Left lung (tissue), 10 donors: Measurements from ENCODE around the gene GSTA3. TPM values are rescaled to one million over a fixed set of nuclear protein-coding genes. Genes with fewer than 3 reads are reported as not detected.

ENCODE experiments used
- ATAC-seq: fragments of 200-7000 bp; cut with Tn5 transposase; one replicate; pipeline ENCODE4 v1.9.1; 2020; ENCODE audit warnings: moderate library complexity
- DNase-seq, 4 donors: peaks; one replicate each; pipeline ENCODE4 v3.0.0-alpha.2; 2013 to 2020
- H3K27ac ChIP-seq, 2 donors: fragments of 200-600 bp; sonication (generic) in 1 of 2; one replicate each; pipeline versions ENCODE4 v1.5.0 to v1.8.0; 2020 to 2021
- H3K27me3 ChIP-seq, 2 donors: fragments of 200-600 bp; sonication (generic) in 1 of 2; one replicate each; pipeline versions ENCODE4 v1.5.0 to v1.8.0; 2020 to 2021
- H3K36me3 ChIP-seq, 2 donors: fragments of 200-600 bp; sonication (generic) in 1 of 2; one replicate each; pipeline versions ENCODE4 v1.5.0 to v1.8.0; 2020 to 2021
- H3K4me1 ChIP-seq, 2 donors: fragments of 200-600 bp; one replicate each; pipeline ENCODE4 v1.8.0; 2021
- H3K4me3 ChIP-seq, 2 donors: fragments of 200-600 bp; sonication (generic) in 1 of 2; one replicate each; pipeline versions ENCODE4 v1.5.0 to v1.8.0; 2020 to 2021; ENCODE audit warnings: mild to moderate bottlenecking in 1 of 2
- H3K9me3 ChIP-seq, 2 donors: fragments of 200-600 bp; sonication (generic) in 1 of 2; one replicate each; pipeline versions ENCODE4 v1.5.0 to v1.8.0; 2020 to 2021
- intact Hi-C, 2 donors: fragments of 100-400 bp; cut with DNase I; formaldehyde crosslinking; loops; one replicate each; pipeline versions ENCODE4 v1.11.2 to v1.14.2; 2022
- polyA plus RNA-seq, 6 donors: library from polyadenylated mRNA; unstranded; fragments of 120-200 nt; gene quantifications; one replicate each; pipeline ENCODE4 v1.2.1, GENCODE V29; 2013; ENCODE audit not compliant: insufficient read length in 6 of 6
- total RNA-seq, 2 donors: library from RNA; stranded (reverse); fragmentation: NEBNext Ultra II Directional; extraction: Animal tissue kit (Norgen Biotek cat#: 25700); gene quantifications; one replicate each; pipeline ENCODE4 v1.2.1, GENCODE V29; 2021
- TF ChIP-seq, protein P1 (sequence below), 2 donors: fragments of 200-600 bp; sonication (generic) in 1 of 2; IDR thresholded peaks; one replicate each; pipeline versions ENCODE4 v1.5.0 to v1.8.0; 2021; ENCODE audit warnings: antibody characterized with exemption in 2 of 2
- donor health status: DM: no; HTN: yes; CAD: no.
- donor health status: DM: no; HTN: no; CAD: no.

Gene GSTA3
- total and polyA plus RNA-seq, 8 donors: 0.20 to 1.9 (median 1.0) TPM; not detected in 1

DNA sequence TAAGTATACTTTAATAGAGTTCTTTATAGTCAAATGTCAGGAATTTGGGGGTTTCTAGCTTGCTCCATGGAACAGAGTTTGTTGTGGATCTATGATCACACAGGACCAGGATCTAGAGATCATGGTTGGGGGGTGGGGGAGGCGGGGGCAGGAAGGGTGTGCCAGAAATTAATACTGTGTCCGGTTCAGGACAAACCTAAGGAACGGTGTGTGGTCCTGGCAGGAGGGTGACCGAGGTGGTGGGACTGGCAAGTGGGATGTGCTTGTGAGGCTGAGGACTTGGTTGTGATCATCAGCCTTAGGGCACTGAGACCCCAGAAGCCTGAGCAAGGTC, 27.9 kb downstream of the GSTA3 start:
- no peak for ATAC-seq
- intact Hi-C loops: no loop called here
- TF ChIP-seq, protein P1, sequence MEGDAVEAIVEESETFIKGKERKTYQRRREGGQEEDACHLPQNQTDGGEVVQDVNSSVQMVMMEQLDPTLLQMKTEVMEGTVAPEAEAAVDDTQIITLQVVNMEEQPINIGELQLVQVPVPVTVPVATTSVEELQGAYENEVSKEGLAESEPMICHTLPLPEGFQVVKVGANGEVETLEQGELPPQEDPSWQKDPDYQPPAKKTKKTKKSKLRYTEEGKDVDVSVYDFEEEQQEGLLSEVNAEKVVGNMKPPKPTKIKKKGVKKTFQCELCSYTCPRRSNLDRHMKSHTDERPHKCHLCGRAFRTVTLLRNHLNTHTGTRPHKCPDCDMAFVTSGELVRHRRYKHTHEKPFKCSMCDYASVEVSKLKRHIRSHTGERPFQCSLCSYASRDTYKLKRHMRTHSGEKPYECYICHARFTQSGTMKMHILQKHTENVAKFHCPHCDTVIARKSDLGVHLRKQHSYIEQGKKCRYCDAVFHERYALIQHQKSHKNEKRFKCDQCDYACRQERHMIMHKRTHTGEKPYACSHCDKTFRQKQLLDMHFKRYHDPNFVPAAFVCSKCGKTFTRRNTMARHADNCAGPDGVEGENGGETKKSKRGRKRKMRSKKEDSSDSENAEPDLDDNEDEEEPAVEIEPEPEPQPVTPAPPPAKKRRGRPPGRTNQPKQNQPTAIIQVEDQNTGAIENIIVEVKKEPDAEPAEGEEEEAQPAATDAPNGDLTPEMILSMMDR (IDR thresholded peaks at IDR 0.05): no peak
- H3K36me3 ChIP-seq: no peaks in the 10 kb centered on the region
- H3K27me3 ChIP-seq: no peaks in the 10 kb centered on the region
- peak overlapping the region; percentile 32 to 45 for H3K4me3 ChIP-seq
- H3K4me1 ChIP-seq: peaks cover 0 to 7% of the 10 kb centered on the region in 2 donors
- DNase-seq: no peak
- H3K27ac ChIP-seq: no peak overlapping the region
- H3K9me3 ChIP-seq: no peaks in the 10 kb centered on the region

DNA sequence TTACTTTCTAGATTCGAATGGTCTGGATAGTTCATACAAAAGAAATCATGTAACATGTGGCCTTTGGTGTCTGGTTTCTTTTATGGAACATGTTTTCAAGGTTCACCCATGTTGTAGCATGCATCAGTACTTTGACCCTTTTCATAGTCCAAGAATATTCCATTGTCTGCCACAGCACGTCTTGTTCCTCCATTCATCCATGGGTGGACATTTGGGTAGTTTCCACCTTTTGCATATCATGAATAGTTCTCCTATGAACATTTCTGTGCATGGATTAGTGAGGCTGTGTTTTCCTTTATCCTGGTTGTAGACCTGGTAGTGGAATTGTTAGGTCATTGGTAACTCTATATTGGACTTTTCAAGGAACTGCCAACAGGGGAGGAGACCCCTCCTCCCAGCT, 31.7 kb downstream of the GSTA3 start:
- DNase-seq (no peak), ATAC-seq (no peak)
- intact Hi-C loops: no loop called here
- Histone ChIP-seq H3K27ac (no peak overlapping the region), H3K36me3 (no peaks in the 10 kb centered on the region), H3K27me3 (no peaks in the 10 kb centered on the region), H3K4me3 (no peak overlapping the region), H3K9me3 (no peaks in the 10 kb centered on the region), H3K4me1 (peaks cover 0 to 7% of the 10 kb centered on the region in 2 donors)
- TF ChIP-seq, protein P1 (IDR thresholded peaks at IDR 0.05): no peak

DNA sequence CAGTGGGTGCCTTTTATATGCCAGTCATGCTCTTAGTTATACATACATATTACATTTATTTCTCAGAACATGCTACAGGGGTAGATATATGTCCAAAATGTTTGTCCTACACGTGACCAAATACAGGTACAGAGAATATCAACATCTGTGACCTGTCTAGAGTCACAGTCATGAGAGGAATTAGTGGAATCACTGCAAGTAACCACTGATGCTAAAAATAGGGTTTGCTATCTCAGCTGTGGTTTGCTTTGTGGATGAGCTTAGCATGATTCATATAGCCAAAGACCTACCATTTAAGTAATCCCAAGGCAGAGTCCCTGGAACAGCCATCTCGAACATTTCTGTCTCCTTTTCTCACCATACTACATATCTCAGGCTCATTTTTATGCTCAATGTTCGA, 32.3 kb downstream of the GSTA3 start:
- intact Hi-C loops: no loop called here
- TF ChIP-seq, protein P1 (IDR thresholded peaks at IDR 0.05): no peak
- peak; percentile 28 for ATAC-seq

DNA sequence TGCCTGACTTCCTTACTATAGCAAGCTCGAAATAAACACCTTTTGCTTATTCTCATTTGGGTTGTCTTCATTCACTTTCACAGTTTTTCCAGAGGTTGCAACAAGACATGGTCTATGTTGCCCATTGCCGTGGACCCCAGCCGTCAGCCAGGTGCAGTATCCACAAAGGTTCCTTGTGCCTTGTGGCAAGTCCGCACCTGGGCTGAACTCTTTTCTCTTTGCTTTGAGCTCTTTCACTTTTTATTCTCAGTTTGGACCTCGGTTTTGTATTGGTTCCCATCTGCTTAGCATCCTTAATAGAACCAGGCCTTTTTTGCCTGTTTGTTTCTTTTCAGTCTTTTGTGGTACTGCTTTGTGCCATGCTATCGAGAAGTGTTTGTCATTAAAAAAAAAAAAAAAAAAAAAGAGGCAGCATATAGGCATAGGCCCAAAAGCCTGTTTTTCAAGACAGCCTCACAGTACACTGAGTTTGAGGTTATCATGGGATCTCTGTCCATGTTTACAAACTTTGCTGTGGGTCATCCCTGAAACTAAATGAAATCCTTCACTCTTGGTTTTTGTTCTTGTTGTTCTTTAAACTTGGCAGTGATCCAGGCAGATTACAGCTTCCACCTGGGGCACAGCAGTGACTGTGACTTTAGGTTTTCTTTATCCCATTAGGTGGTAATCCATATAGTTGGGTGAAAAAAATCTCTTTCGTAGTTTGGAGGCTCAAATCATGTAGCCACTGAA, 33.3 kb downstream of the GSTA3 start:
- intact Hi-C loops: no loop called here
- ATAC-seq: no peak
- no peak for DNase-seq

More for the DNA sequence above, 32.3 kb downstream of the GSTA3 start:
- H3K36me3 ChIP-seq: no peaks in the 10 kb centered on the region
- DNase-seq: no peak
- no peak overlapping the region for H3K4me3 ChIP-seq
- no peak overlapping the region for H3K27ac ChIP-seq
- no peaks in the 10 kb centered on the region for H3K9me3 ChIP-seq
- H3K4me1 ChIP-seq: peaks cover 0 to 7% of the 10 kb centered on the region in 2 donors
- no peaks in the 10 kb centered on the region for H3K27me3 ChIP-seq

DNA sequence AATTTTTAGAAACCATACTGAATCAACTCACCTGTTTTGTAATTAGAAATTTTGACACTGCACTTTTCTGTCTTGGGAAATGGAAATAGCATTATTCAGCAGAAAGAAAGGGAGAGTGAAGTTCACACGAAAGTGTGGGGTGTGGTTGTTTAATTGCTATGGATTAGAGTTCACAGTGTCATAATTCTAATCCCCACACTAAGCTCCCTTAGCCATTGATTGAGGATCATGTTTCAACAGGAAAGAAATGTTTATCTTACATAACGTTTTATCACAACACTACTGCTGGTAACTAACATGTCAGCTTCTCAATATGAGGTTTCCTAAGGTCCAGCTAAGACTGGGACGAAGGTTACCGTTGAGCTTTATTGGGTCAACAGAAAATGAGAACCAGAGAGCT, 37.5 kb downstream of the GSTA3 start:
- ATAC-seq: no peak
- Histone ChIP-seq H3K9me3 (no peaks in the 10 kb centered on the region), H3K27ac (no peak overlapping the region), H3K27me3 (no peaks in the 10 kb centered on the region), H3K4me3 (no peak overlapping the region), H3K4me1 (no peaks in the 10 kb centered on the region), H3K36me3 (no peaks in the 10 kb centered on the region)
- TF ChIP-seq, protein P1 (IDR thresholded peaks at IDR 0.05): no peak
- intact Hi-C loops: no loop called here
- DNase-seq: no peak

More for the DNA sequence above, 33.3 kb downstream of the GSTA3 start:
- no peaks in the 10 kb centered on the region for H3K36me3 ChIP-seq
- no peak overlapping the region for H3K27ac ChIP-seq
- no peaks in the 10 kb centered on the region for H3K4me1 ChIP-seq
- no peaks in the 10 kb centered on the region for H3K27me3 ChIP-seq
- TF ChIP-seq, protein P1 (IDR thresholded peaks at IDR 0.05): no peak
- no peaks in the 10 kb centered on the region for H3K9me3 ChIP-seq
- no peak overlapping the region for H3K4me3 ChIP-seq
